ENCODE data around the gene GNG4. TPM values are rescaled to one million over a fixed set of nuclear protein-coding genes. Genes with fewer than 3 reads are reported as not detected.

GNG4 gene
- polyA plus RNA-seq (2013, experiment 1 of 2), result 38.4 TPM
- 39.6 TPM for polyA plus RNA-seq (2013, experiment 2 of 2)

- peak within 1 kb of the TSS; percentile 56 for H3K4me3 ChIP-seq (ENCODE audit: low read length)
- no peak within 1 kb of the TSS for H4K8ac ChIP-seq (ENCODE audit: low read depth, low read length)
- H3K23ac ChIP-seq (ENCODE audit: low read length), result peak within 1 kb of the TSS; percentile 53
- no peak within 1 kb of the TSS for H2BK15ac ChIP-seq (replicated peaks; ENCODE audit: low read depth)
- H3K27ac ChIP-seq (ENCODE audit: low read depth, low read length), result no peak within 1 kb of the TSS
- peak within 1 kb of the TSS; percentile 25 for H3K4ac ChIP-seq (ENCODE audit: low read depth, low read length)
- H4K5ac ChIP-seq (ENCODE audit: low read length), result no peak within 1 kb of the TSS
- peak within 1 kb of the TSS; percentile 91 for H3K56ac ChIP-seq (ENCODE audit: low read length)
- peak within 1 kb of the TSS; percentile 78 for H3K9ac ChIP-seq (ENCODE audit: low read length)
- peak; percentile 48 for DNase-seq
- no CpG with 5 or more reads among the region's 111 CpGs for WGBS (ENCODE audit: extremely low coverage, insufficient coverage, low lambda C conversion rate)
- no peak within 1 kb of the TSS for H2BK5ac ChIP-seq (ENCODE audit: low read length)
- no peak within 1 kb of the TSS for H2BK120ac ChIP-seq (ENCODE audit: low read depth, low read length)
- no peaks in the 10 kb centered on the region for H3K36me3 ChIP-seq (ENCODE audit: control insufficient read depth, insufficient read depth, low read length)
- H3K18ac ChIP-seq (ENCODE audit: low read length), result peak within 1 kb of the TSS; percentile 86
- H3K4me1 ChIP-seq (ENCODE audit: control insufficient read depth, low read depth, low read length), result peaks cover 2% of the 10 kb centered on the region
- H3K4me2 ChIP-seq (ENCODE audit: low read length), result peak within 1 kb of the TSS; percentile 71
- H2AK5ac ChIP-seq (ENCODE audit: low read length), result no peak within 1 kb of the TSS
- H3K79me1 ChIP-seq (ENCODE audit: low read length), result peaks cover 1% of the 10 kb centered on the region
- no peaks in the 10 kb centered on the region for H3K27me3 ChIP-seq (ENCODE audit: insufficient read depth, low read length, poor library complexity)
- peaks cover 2% of the 10 kb centered on the region for H3K79me2 ChIP-seq (ENCODE audit: control insufficient read depth, insufficient read depth, low read length)
Measured at GRCh38 chr1:235649368-235650163, at the start of gene GNG4. Gene GNG4 (minus strand): TSS chr1:235649784. CDS start chr1:235583838, 65,946 bp downstream.

DNA sequence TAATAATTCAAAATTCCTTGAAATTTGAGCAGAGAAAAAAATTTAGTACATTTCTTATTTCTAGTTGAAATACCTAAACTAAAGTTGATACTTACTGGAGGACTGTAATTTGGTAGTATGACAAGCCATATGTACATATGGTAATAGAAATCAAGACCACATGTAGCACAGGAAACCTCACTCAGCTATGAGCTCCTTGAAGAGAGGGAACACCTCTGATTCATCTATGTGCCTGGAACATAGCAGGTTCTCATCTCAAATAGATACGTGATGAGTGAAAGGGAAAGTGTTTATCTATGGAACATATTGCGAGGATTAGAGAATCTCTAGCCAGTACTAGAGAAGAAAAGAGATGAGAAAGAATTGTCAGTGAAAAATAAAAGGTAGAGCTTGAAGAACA, 47.9 kb upstream of the GNG4 start:
- Histone ChIP-seq H3K4ac (ENCODE audit: low read depth, low read length) (no peak overlapping the region), H2BK5ac (ENCODE audit: low read length) (no peak overlapping the region), H3K79me1 (ENCODE audit: low read length) (no peaks in the 10 kb centered on the region), H4K8ac (ENCODE audit: low read depth, low read length) (no peak overlapping the region), H3K27me3 (ENCODE audit: insufficient read depth, low read length, poor library complexity) (no peaks in the 10 kb centered on the region), H3K36me3 (ENCODE audit: control insufficient read depth, insufficient read depth, low read length) (no peaks in the 10 kb centered on the region), H3K4me3 (ENCODE audit: low read length) (no peak overlapping the region), H2BK120ac (ENCODE audit: low read depth, low read length) (no peak overlapping the region), H3K4me2 (ENCODE audit: low read length) (no peak overlapping the region), H3K79me2 (ENCODE audit: control insufficient read depth, insufficient read depth, low read length) (no peaks in the 10 kb centered on the region), H3K9ac (ENCODE audit: low read length) (no peak overlapping the region), H2BK15ac (replicated peaks; ENCODE audit: low read depth) (no peak overlapping the region), H3K18ac (ENCODE audit: low read length) (no peak overlapping the region), H4K5ac (ENCODE audit: low read length) (no peak overlapping the region), H3K27ac (ENCODE audit: low read depth, low read length) (no peak overlapping the region), H3K23ac (ENCODE audit: low read length) (no peak overlapping the region), H3K4me1 (ENCODE audit: control insufficient read depth, low read depth, low read length) (no peaks in the 10 kb centered on the region), H2AK5ac (ENCODE audit: low read length) (no peak overlapping the region), H3K56ac (ENCODE audit: low read length) (no peak overlapping the region)
- no peak for DNase-seq
- no CpG with 5 or more reads among the region's 2 CpGs for WGBS (ENCODE audit: extremely low coverage, insufficient coverage, low lambda C conversion rate)

DNA sequence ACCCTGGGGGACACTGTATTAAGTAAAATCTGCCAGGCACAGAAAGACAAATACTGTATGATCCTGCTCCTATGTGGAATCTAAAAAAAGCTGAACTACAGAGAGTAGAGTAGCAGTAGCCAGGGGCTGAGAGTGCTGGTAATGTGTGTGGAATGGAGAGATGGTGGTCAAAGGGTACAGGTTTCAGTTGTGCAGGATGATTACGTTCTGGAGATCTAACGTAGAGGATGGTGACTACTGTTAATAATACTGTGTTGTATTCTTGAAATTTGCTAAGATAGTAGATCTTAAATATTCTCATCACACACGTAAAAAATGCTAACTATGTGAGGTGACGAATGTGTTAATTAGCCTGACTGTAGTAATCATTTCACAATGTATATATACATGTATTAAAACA, 39.8 kb upstream of the GNG4 start:
- no peaks in the 10 kb centered on the region for H3K36me3 ChIP-seq (ENCODE audit: control insufficient read depth, insufficient read depth, low read length)
- no peak overlapping the region for H3K23ac ChIP-seq (ENCODE audit: low read length)
- H3K79me2 ChIP-seq (ENCODE audit: control insufficient read depth, insufficient read depth, low read length), result no peaks in the 10 kb centered on the region
- no peak overlapping the region for H3K4me2 ChIP-seq (ENCODE audit: low read length)
- no peak overlapping the region for H2AK5ac ChIP-seq (ENCODE audit: low read length)
- H4K5ac ChIP-seq (ENCODE audit: low read length), result no peak overlapping the region
- no peak overlapping the region for H3K27ac ChIP-seq (ENCODE audit: low read depth, low read length)
- no CpG with 5 or more reads among the region's 4 CpGs for WGBS (ENCODE audit: extremely low coverage, insufficient coverage, low lambda C conversion rate)
- H2BK120ac ChIP-seq (ENCODE audit: low read depth, low read length), result no peak overlapping the region
- H3K56ac ChIP-seq (ENCODE audit: low read length), result no peak overlapping the region
- H3K4ac ChIP-seq (ENCODE audit: low read depth, low read length), result no peak overlapping the region
- no peak overlapping the region for H2BK15ac ChIP-seq (replicated peaks; ENCODE audit: low read depth)
- no peaks in the 10 kb centered on the region for H3K4me1 ChIP-seq (ENCODE audit: control insufficient read depth, low read depth, low read length)
- H2BK5ac ChIP-seq (ENCODE audit: low read length), result no peak overlapping the region
- no peak overlapping the region for H4K8ac ChIP-seq (ENCODE audit: low read depth, low read length)
- no peaks in the 10 kb centered on the region for H3K27me3 ChIP-seq (ENCODE audit: insufficient read depth, low read length, poor library complexity)
- H3K4me3 ChIP-seq (ENCODE audit: low read length), result no peak overlapping the region
- H3K18ac ChIP-seq (ENCODE audit: low read length), result no peak overlapping the region
- H3K9ac ChIP-seq (ENCODE audit: low read length), result no peak overlapping the region
- no peak for DNase-seq
- H3K79me1 ChIP-seq (ENCODE audit: low read length), result no peaks in the 10 kb centered on the region

- Histone ChIP-seq H3K27ac (ENCODE audit: low read depth, low read length) (no peak overlapping the region), H3K4me1 (ENCODE audit: control insufficient read depth, low read depth, low read length) (no peaks in the 10 kb centered on the region), H2AK5ac (ENCODE audit: low read length) (no peak overlapping the region), H3K9ac (ENCODE audit: low read length) (no peak overlapping the region), H4K5ac (ENCODE audit: low read length) (no peak overlapping the region), H2BK5ac (ENCODE audit: low read length) (no peak overlapping the region), H3K79me2 (ENCODE audit: control insufficient read depth, insufficient read depth, low read length) (no peaks in the 10 kb centered on the region), H3K23ac (ENCODE audit: low read length) (no peak overlapping the region), H3K56ac (ENCODE audit: low read length) (no peak overlapping the region), H3K36me3 (ENCODE audit: control insufficient read depth, insufficient read depth, low read length) (no peaks in the 10 kb centered on the region), H3K79me1 (ENCODE audit: low read length) (no peaks in the 10 kb centered on the region), H3K27me3 (ENCODE audit: insufficient read depth, low read length, poor library complexity) (no peaks in the 10 kb centered on the region), H3K18ac (ENCODE audit: low read length) (no peak overlapping the region), H3K4ac (ENCODE audit: low read depth, low read length) (no peak overlapping the region), H4K8ac (ENCODE audit: low read depth, low read length) (no peak overlapping the region), H3K4me3 (ENCODE audit: low read length) (no peak overlapping the region), H2BK120ac (ENCODE audit: low read depth, low read length) (no peak overlapping the region), H3K4me2 (ENCODE audit: low read length) (no peak overlapping the region), H2BK15ac (replicated peaks; ENCODE audit: low read depth) (no peak overlapping the region)
- WGBS (ENCODE audit: extremely low coverage, insufficient coverage, low lambda C conversion rate), result 100% methylated on average over 2 of the region's 3 CpGs
- DNase-seq, result no peak
Measured at GRCh38 chr1:235688096-235688495, 38.5 kb upstream of the GNG4 start.

DNA sequence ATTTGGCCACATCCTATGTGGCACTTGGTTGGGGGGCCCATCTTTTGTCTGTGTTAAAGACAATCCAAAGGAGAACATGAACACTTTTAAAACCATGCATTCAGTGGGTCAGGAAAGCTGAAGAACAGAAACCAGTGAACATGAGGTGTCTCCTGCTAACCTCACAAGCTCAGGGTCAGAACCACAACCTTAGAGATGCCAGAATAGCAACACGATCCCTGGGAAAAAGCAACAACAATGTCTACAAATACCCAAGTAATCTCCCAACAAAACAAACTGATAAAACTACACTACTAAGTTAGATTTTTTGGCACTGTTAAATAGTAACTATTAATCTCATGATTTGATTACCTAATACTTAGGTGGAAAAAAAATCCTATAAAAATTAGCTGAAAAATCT, 34.1 kb upstream of the GNG4 start:
- Histone ChIP-seq H3K27ac (ENCODE audit: low read depth, low read length) (no peak overlapping the region), H3K4me3 (ENCODE audit: low read length) (no peak overlapping the region), H3K79me2 (ENCODE audit: control insufficient read depth, insufficient read depth, low read length) (no peaks in the 10 kb centered on the region), H2BK5ac (ENCODE audit: low read length) (no peak overlapping the region), H2BK15ac (replicated peaks; ENCODE audit: low read depth) (no peak overlapping the region), H2AK5ac (ENCODE audit: low read length) (no peak overlapping the region), H3K4me2 (ENCODE audit: low read length) (no peak overlapping the region), H3K27me3 (ENCODE audit: insufficient read depth, low read length, poor library complexity) (no peaks in the 10 kb centered on the region), H2BK120ac (ENCODE audit: low read depth, low read length) (no peak overlapping the region), H3K36me3 (ENCODE audit: control insufficient read depth, insufficient read depth, low read length) (no peaks in the 10 kb centered on the region), H4K5ac (ENCODE audit: low read length) (no peak overlapping the region), H3K23ac (ENCODE audit: low read length) (no peak overlapping the region), H4K8ac (ENCODE audit: low read depth, low read length) (no peak overlapping the region), H3K4ac (ENCODE audit: low read depth, low read length) (no peak overlapping the region), H3K18ac (ENCODE audit: low read length) (no peak overlapping the region), H3K56ac (ENCODE audit: low read length) (no peak overlapping the region), H3K79me1 (ENCODE audit: low read length) (no peaks in the 10 kb centered on the region), H3K9ac (ENCODE audit: low read length) (no peak overlapping the region), H3K4me1 (ENCODE audit: control insufficient read depth, low read depth, low read length) (no peaks in the 10 kb centered on the region)
- no peak for DNase-seq
- no CpG with 5 or more reads among the region's 1 CpG for WGBS (ENCODE audit: extremely low coverage, insufficient coverage, low lambda C conversion rate)

- peak; percentile 66 for DNase-seq
- Histone ChIP-seq H2AK5ac (ENCODE audit: low read length) (no peak overlapping the region), H3K4me3 (ENCODE audit: low read length) (no peak overlapping the region), H2BK120ac (ENCODE audit: low read depth, low read length) (no peak overlapping the region), H3K36me3 (ENCODE audit: control insufficient read depth, insufficient read depth, low read length) (no peaks in the 10 kb centered on the region), H3K56ac (ENCODE audit: low read length) (no peak overlapping the region), H4K5ac (ENCODE audit: low read length) (no peak overlapping the region), H3K23ac (ENCODE audit: low read length) (no peak overlapping the region), H3K27me3 (ENCODE audit: insufficient read depth, low read length, poor library complexity) (no peaks in the 10 kb centered on the region), H2BK15ac (replicated peaks; ENCODE audit: low read depth) (no peak overlapping the region), H3K27ac (ENCODE audit: low read depth, low read length) (no peak overlapping the region), H3K79me2 (ENCODE audit: control insufficient read depth, insufficient read depth, low read length) (no peaks in the 10 kb centered on the region), H2BK5ac (ENCODE audit: low read length) (no peak overlapping the region), H3K79me1 (ENCODE audit: low read length) (no peaks in the 10 kb centered on the region), H3K4me1 (ENCODE audit: control insufficient read depth, low read depth, low read length) (no peaks in the 10 kb centered on the region), H4K8ac (ENCODE audit: low read depth, low read length) (no peak overlapping the region), H3K4me2 (ENCODE audit: low read length) (no peak overlapping the region), H3K18ac (ENCODE audit: low read length) (no peak overlapping the region), H3K4ac (ENCODE audit: low read depth, low read length) (no peak overlapping the region), H3K9ac (ENCODE audit: low read length) (no peak overlapping the region)
- no CpG with 5 or more reads among the region's 3 CpGs for WGBS (ENCODE audit: extremely low coverage, insufficient coverage, low lambda C conversion rate)
Measured at GRCh38 chr1:235682216-235682615, 32.6 kb upstream of the GNG4 start.
